ENCODE results near the gene AGBL1. TPM values are rescaled to one million over a fixed set of nuclear protein-coding genes. Genes with fewer than 3 reads are reported as not detected.

Gene AGBL1
- total RNA-seq, 1 donor from 2014 or later = 0.07 TPM

- Mint-ChIP-seq H3K4me3 (peak overlapping the region; percentile 18), H3K4me1 (ENCODE audit: unreplicated experiment) (peaks cover 32% of the 10 kb centered on the region), H3K36me3 (no peaks in the 10 kb centered on the region), H3K9me3 (peaks cover 4% of the 10 kb centered on the region), H3K27ac (no peak overlapping the region), H3K27me3 (peaks cover 24% of the 10 kb centered on the region)
- DNase-seq (ENCODE audit: extremely low spot score, unreplicated experiment) = no peak
- TF ChIP-seq, protein P1, sequence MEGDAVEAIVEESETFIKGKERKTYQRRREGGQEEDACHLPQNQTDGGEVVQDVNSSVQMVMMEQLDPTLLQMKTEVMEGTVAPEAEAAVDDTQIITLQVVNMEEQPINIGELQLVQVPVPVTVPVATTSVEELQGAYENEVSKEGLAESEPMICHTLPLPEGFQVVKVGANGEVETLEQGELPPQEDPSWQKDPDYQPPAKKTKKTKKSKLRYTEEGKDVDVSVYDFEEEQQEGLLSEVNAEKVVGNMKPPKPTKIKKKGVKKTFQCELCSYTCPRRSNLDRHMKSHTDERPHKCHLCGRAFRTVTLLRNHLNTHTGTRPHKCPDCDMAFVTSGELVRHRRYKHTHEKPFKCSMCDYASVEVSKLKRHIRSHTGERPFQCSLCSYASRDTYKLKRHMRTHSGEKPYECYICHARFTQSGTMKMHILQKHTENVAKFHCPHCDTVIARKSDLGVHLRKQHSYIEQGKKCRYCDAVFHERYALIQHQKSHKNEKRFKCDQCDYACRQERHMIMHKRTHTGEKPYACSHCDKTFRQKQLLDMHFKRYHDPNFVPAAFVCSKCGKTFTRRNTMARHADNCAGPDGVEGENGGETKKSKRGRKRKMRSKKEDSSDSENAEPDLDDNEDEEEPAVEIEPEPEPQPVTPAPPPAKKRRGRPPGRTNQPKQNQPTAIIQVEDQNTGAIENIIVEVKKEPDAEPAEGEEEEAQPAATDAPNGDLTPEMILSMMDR (conservative IDR thresholded peaks at IDR 0.05) = no peak
These were observed 84.1 kb downstream of the AGBL1 start for GRCh38 chr15:86163816-86164215.

- Mint-ChIP-seq H3K36me3 (no peaks in the 10 kb centered on the region), H3K9me3 (peaks cover 4% of the 10 kb centered on the region), H3K27ac (no peak overlapping the region), H3K27me3 (peaks cover 21% of the 10 kb centered on the region), H3K4me1 (ENCODE audit: unreplicated experiment) (peaks cover 35% of the 10 kb centered on the region), H3K4me3 (peak overlapping the region; percentile 18)
- TF ChIP-seq, protein P1 (conservative IDR thresholded peaks at IDR 0.05) = no peak
- DNase-seq (ENCODE audit: extremely low spot score, unreplicated experiment) = no peak
These were observed 84.7 kb downstream of the AGBL1 start for GRCh38 chr15:86164232-86164898.

- Mint-ChIP-seq H3K4me1 (ENCODE audit: unreplicated experiment) (peaks cover 35% of the 10 kb centered on the region), H3K27me3 (peaks cover 20% of the 10 kb centered on the region), H3K9me3 (peaks cover 4% of the 10 kb centered on the region), H3K36me3 (no peaks in the 10 kb centered on the region), H3K27ac (no peak overlapping the region), H3K4me3 (peak overlapping the region; percentile 64)
- DNase-seq (ENCODE audit: extremely low spot score, unreplicated experiment) = no peak
- TF ChIP-seq, protein P1 (conservative IDR thresholded peaks at IDR 0.05) = no peak
These were observed 85.9 kb downstream of the AGBL1 start for GRCh38 chr15:86165265-86166211.

DNA sequence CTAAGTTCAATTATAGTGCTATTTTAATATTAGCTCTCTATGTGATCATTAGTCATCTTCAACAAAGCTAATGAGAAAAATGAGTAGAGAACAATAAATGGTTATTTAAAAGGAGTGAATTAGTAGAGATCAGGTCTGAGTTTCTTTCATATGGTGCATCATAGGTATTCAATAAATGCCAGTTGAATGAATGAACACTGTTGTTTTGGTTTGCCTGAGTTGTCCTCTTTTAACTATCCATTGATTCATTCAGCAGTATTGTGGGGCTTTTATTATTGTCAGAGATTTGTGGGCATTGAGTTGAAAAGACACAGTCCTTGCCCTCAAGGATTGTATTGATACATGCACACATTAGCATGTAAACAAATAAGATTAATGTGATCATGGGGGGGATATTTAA lies 88.2 kb downstream of the AGBL1 start:
- DNase-seq (ENCODE audit: extremely low spot score, unreplicated experiment) = no peak
- Mint-ChIP-seq H3K4me3 (no peak overlapping the region), H3K27ac (no peak overlapping the region), H3K27me3 (peaks cover 5% of the 10 kb centered on the region), H3K4me1 (ENCODE audit: unreplicated experiment) (peaks cover 35% of the 10 kb centered on the region), H3K36me3 (no peaks in the 10 kb centered on the region), H3K9me3 (peaks cover under 1% of the 10 kb centered on the region)
- TF ChIP-seq, protein P1 (conservative IDR thresholded peaks at IDR 0.05) = no peak

DNA sequence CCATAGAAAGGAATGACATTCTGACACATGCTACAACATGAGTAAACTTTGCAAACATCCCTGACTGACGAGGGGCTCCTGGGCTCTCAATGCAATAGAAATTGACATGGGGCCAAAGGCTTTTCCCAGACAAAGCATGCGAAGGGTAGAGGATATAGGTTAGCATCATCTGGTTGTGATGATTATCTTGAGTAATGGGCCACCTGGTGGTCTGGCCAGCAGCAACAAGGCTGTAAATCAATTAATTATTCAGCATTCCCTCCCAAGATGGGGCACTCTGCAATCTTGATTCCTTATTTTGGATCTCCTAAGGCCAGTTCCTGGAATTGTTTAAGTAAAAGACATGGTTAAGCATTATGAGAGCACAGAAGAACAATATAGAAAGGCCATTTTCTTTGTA lies 99.2 kb downstream of the AGBL1 start:
- H3K4me1 Mint-ChIP-seq (ENCODE audit: unreplicated experiment) = no peaks in the 10 kb centered on the region
- peaks cover 4% of the 10 kb centered on the region for H3K9me3 Mint-ChIP-seq
- TF ChIP-seq, protein P1 (conservative IDR thresholded peaks at IDR 0.05) = no peak
- H3K4me3 Mint-ChIP-seq = no peak overlapping the region
- H3K36me3 Mint-ChIP-seq = no peaks in the 10 kb centered on the region
- DNase-seq (ENCODE audit: extremely low spot score, unreplicated experiment) = no peak
- no peak overlapping the region for H3K27ac Mint-ChIP-seq
- peaks cover 14% of the 10 kb centered on the region for H3K27me3 Mint-ChIP-seq

Measured in type B pancreatic cell (in vitro differentiated cells).